Measurements from ENCODE around the gene NUDT8.

DNA sequence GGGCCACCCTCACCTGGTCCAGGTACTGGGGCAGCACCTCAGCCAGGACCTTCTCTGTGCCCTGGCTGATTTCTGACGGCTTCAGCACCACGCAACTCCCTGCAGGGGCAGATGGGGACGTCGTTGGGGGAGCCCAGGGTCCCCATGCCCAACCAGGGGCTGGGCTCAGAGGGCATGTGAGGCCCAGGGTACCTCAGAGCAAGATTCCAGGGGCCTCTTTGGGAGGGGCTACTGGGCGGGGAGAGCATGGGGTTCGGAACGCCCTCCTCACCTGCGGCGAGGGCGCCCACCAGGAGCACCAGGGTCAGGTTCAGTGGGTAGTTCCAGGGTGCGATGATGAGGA, 36.5 kb upstream of the NUDT8 start:
- no peak for TF ChIP-seq POLR2A (IDR thresholded peaks at IDR 0.05)
- TF ChIP-seq, protein P1, sequence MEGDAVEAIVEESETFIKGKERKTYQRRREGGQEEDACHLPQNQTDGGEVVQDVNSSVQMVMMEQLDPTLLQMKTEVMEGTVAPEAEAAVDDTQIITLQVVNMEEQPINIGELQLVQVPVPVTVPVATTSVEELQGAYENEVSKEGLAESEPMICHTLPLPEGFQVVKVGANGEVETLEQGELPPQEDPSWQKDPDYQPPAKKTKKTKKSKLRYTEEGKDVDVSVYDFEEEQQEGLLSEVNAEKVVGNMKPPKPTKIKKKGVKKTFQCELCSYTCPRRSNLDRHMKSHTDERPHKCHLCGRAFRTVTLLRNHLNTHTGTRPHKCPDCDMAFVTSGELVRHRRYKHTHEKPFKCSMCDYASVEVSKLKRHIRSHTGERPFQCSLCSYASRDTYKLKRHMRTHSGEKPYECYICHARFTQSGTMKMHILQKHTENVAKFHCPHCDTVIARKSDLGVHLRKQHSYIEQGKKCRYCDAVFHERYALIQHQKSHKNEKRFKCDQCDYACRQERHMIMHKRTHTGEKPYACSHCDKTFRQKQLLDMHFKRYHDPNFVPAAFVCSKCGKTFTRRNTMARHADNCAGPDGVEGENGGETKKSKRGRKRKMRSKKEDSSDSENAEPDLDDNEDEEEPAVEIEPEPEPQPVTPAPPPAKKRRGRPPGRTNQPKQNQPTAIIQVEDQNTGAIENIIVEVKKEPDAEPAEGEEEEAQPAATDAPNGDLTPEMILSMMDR (IDR thresholded peaks at IDR 0.05), result no peak

Data from thyroid gland (tissue), 4 donors.